HepG2 (cell line): ENCODE results near the gene SQSTM1. TPM values are rescaled to one million over a fixed set of nuclear protein-coding genes. Genes with fewer than 3 reads are reported as not detected.

ENCODE experiments used
- KIAA2018 ChIP-seq: sonication (generic); formaldehyde crosslinking; IDR thresholded peaks from 2 replicates; pipeline ENCODE4 v1.5.0; 2020; ENCODE audit warnings: mild to moderate bottlenecking, missing genetic modification reagents, borderline replicate concordance
- REXO4 ChIP-seq: sonication (generic); formaldehyde crosslinking; IDR thresholded peaks from 2 replicates; pipeline ENCODE4 v1.8.0; 2022; ENCODE audit warnings: missing genetic modification reagents, mild to moderate bottlenecking, borderline replicate concordance
- ZNF142 ChIP-seq: sonication (generic); formaldehyde crosslinking; IDR thresholded peaks from 2 replicates; pipeline ENCODE4 v1.4.0; 2020; ENCODE audit warnings: missing genetic modification reagents
- ZNF207 ChIP-seq: fragments of 450-650 bp; IDR thresholded peaks from 2 replicates; pipeline ENCODE4 v1.6.1; 2016; ENCODE audit warnings: antibody characterized with exemption, borderline replicate concordance
- ZNF703 ChIP-seq: sonication (generic); formaldehyde crosslinking; IDR thresholded peaks from 2 replicates; pipeline ENCODE4 v1.5.1; 2020; ENCODE audit warnings: missing genetic modification reagents, mild to moderate bottlenecking, moderate library complexity, borderline replicate concordance
- ZNF850 ChIP-seq: sonication (generic); formaldehyde crosslinking; conservative IDR thresholded peaks from 2 replicates; pipeline ENCODE4 v1.9.0; 2021; ENCODE audit warnings: mild to moderate bottlenecking, missing genetic modification reagents
- ZSCAN30 ChIP-seq: sonication (generic); formaldehyde crosslinking; IDR thresholded peaks from 2 replicates; pipeline ENCODE4 v1.5.0; 2020; ENCODE audit warnings: mild to moderate bottlenecking, missing genetic modification reagents
- polyA plus RNA-seq, 8 experiments: library from polyadenylated mRNA; depleted of rRNA in 3 of 8; stranded (reverse) in 7 of 8; unstranded in 1 of 8; fragments of >200 nt; fragmentation: Illumina TruSeq in 4 of 8; extraction: Trizol in 4 of 8; gene quantifications; 2 replicates each; pipeline versions ENCODE4 v1.2.1 to v1.2.3, GENCODE V29; 2011 to 2016; ENCODE audit warnings: low read depth in 4 of 8, missing spikeins in 1 of 8, mixed read lengths in 1 of 8; ENCODE audit not compliant: insufficient read depth in 1 of 8
- total RNA-seq, 5 experiments: library from RNA; depleted of rRNA; stranded (reverse); fragments of >200 nt; fragmentation: Illumina TruSeq; extraction: Trizol; gene quantifications; 2 replicates each; pipeline ENCODE4 v1.2.3, GENCODE V29; 2016; ENCODE audit warnings: low read depth in 1 of 5
- TF ChIP-seq, protein P1 (sequence below): sonication (generic); formaldehyde crosslinking; IDR thresholded peaks from 2 replicates; pipeline ENCODE4 v1.9.0; 2021; ENCODE audit warnings: missing genetic modification reagents, borderline replicate concordance
- TF ChIP-seq, protein P2 (sequence below): sonication (generic); formaldehyde crosslinking; conservative IDR thresholded peaks from 2 replicates; pipeline ENCODE4 v1.4.0; 2020; ENCODE audit warnings: missing genetic modification reagents

Gene SQSTM1
- total and polyA plus RNA-seq, 2 of the 13 experiments (the other 11 are each of a cell fraction or from before 2014, with no cell fraction given): 90.9 to 160 TPM

- TF ChIP-seq, protein P1, sequence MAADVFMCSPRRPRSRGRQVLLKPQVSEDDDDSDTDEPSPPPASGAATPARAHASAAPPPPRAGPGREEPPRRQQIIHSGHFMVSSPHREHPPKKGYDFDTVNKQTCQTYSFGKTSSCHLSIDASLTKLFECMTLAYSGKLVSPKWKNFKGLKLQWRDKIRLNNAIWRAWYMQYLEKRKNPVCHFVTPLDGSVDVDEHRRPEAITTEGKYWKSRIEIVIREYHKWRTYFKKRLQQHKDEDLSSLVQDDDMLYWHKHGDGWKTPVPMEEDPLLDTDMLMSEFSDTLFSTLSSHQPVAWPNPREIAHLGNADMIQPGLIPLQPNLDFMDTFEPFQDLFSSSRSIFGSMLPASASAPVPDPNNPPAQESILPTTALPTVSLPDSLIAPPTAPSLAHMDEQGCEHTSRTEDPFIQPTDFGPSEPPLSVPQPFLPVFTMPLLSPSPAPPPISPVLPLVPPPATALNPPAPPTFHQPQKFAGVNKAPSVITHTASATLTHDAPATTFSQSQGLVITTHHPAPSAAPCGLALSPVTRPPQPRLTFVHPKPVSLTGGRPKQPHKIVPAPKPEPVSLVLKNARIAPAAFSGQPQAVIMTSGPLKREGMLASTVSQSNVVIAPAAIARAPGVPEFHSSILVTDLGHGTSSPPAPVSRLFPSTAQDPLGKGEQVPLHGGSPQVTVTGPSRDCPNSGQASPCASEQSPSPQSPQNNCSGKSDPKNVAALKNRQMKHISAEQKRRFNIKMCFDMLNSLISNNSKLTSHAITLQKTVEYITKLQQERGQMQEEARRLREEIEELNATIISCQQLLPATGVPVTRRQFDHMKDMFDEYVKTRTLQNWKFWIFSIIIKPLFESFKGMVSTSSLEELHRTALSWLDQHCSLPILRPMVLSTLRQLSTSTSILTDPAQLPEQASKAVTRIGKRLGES (CRISPR knock-in tag): peak; percentile 66; the same call in 1 of the 2 replicates
- no peak for TF ChIP-seq ZNF703 (CRISPR knock-in tag)
- TF ChIP-seq ZNF207: no peak
- peak; percentile 51; the same call in 1 of the 2 replicates for TF ChIP-seq ZNF142 (CRISPR knock-in tag)
- 0 out of 2 replicates have a peak, but pooled peaks have one; percentile 34 for TF ChIP-seq ZSCAN30 (CRISPR knock-in tag)
- TF ChIP-seq, protein P2, sequence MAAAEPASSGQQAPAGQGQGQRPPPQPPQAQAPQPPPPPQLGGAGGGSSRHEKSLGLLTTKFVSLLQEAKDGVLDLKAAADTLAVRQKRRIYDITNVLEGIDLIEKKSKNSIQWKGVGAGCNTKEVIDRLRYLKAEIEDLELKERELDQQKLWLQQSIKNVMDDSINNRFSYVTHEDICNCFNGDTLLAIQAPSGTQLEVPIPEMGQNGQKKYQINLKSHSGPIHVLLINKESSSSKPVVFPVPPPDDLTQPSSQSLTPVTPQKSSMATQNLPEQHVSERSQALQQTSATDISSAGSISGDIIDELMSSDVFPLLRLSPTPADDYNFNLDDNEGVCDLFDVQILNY (CRISPR knock-in tag): no peak
- no peak for TF ChIP-seq KIAA2018 (CRISPR knock-in tag)
- no peak; the same call in 1 of the 2 replicates for TF ChIP-seq ZNF850
- peak; percentile 72; the same call in 1 of the 2 replicates for TF ChIP-seq REXO4
Measured at GRCh38 chr5:179819296-179820126, 1.2 kb upstream of the SQSTM1 start (continued).
